Skeletal muscle tissue (tissue), 4 donors: ENCODE measurements around the gene CHMP1A. TPM values are rescaled to one million over a fixed set of nuclear protein-coding genes. Genes with fewer than 3 reads are reported as not detected.
"Not testable (repeated sequence)": the region's sequence is repeated elsewhere in the genome, so short reads cannot be mapped to it uniquely, and the experiment has no call there.

ENCODE experiments used
- H3K27ac ChIP-seq: one replicate; pipeline ENCODE4 v1.7.0; 2013; ENCODE audit warnings: mild to moderate bottlenecking, low read depth, low read length, inconsistent platforms
- H3K27me3 ChIP-seq, 3 donors: one replicate each; pipeline ENCODE4 v1.7.0; 2013; ENCODE audit warnings: low read length in 3 of 3; ENCODE audit not compliant: control insufficient read depth in 3 of 3, insufficient read depth in 3 of 3
- H3K36me3 ChIP-seq, 3 donors: one replicate each; pipeline ENCODE4 v1.7.0; 2013; ENCODE audit warnings: low read length in 3 of 3; ENCODE audit not compliant: control insufficient read depth in 3 of 3, insufficient read depth in 3 of 3
- H3K4me1 ChIP-seq, 3 donors: one replicate each; pipeline ENCODE4 v1.7.0; 2013; ENCODE audit warnings: low read length in 3 of 3, mild to moderate bottlenecking in 3 of 3; ENCODE audit not compliant: control insufficient read depth in 3 of 3, insufficient read depth in 3 of 3
- H3K4me3 ChIP-seq, 3 donors: one replicate each; pipeline ENCODE4 v1.7.0; 2013; ENCODE audit warnings: low read length in 3 of 3
- H3K9ac ChIP-seq, 3 donors: one replicate each; pipeline ENCODE4 v1.7.0; 2013; ENCODE audit warnings: low read length in 3 of 3, mild to moderate bottlenecking in 3 of 3, moderate library complexity in 2 of 3, low read depth in 1 of 3
- H3K9me3 ChIP-seq, 3 donors: one replicate each; pipeline ENCODE4 v1.7.0; 2013; ENCODE audit warnings: low read length in 3 of 3; ENCODE audit not compliant: control insufficient read depth in 3 of 3
- total RNA-seq: library from RNA; depleted of rRNA; stranded (reverse); fragments of >200 nt; gene quantifications from one replicate; pipeline ENCODE4 v1.2.3, GENCODE V29; 2014
- donor health status: Osteomylitis.

CHMP1A gene
- 40.2 TPM for total RNA-seq

DNA sequence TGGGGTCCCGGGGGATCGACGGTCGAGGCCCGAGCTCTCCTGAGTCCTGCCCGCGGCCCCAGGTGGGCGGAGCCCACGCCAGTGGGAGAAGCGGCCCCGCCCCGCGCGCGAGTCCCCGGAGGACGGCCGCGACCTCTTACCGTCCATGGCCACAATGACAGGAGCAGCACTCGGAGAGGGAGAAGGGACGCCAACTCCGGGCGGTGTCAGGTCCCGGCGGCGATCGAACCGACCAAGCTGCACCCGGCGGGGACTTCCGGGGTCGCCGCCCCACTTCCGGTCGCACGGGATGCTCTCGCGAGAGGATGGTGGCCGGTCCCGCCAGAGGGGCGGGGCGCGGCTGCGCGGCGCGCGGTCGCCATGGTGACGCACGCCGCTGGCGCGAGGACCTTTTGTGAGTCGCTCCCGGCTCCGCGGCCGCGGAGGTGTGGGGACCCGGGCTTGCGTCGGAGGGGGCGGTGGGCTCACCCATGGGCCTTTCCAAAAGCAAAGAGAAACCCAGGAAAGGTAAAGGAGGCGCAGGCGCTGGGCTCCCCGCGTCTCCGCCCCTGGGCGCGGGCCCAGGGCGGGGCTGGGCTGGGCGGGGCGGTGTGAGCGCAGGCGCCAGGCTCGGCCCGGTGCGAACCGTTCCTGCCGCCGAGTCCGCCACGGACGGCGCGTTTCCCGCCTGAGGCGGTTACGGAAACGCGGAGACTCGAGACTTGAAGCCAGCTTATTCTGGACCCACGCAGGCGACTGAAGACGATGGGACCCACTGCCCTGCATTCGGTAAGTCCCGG lies at the start of gene CHMP1A, which contains the start of gene SPATA33:
CHMP1A (minus strand) TSS at position 267 of the 779 bp plus-strand sequence; CDS start at position 147, 120 bp downstream.
SPATA33 (plus strand) TSS at position 395 of the 779 bp plus-strand sequence; CDS start at position 471, 76 bp downstream.
- peaks cover 15 to 16% (median 15%) of the 10 kb centered on the region in 3 donors for H3K4me1 ChIP-seq
- H3K27ac ChIP-seq = peak within 1 kb of the TSS; percentile 73
- peaks cover 3 to 14% (median 13%) of the 10 kb centered on the region in 3 donors for H3K36me3 ChIP-seq
- H3K27me3 ChIP-seq = no peaks in the 10 kb centered on the region
- no peaks in the 10 kb centered on the region for H3K9me3 ChIP-seq
- H3K4me3 ChIP-seq = peak within 1 kb of the TSS; percentile 88 to 95 (median 92)
- peak within 1 kb of the TSS; percentile 90 for H3K9ac ChIP-seq

GRCh38 chr16:89706518-89707260 lies 49.2 kb upstream of the CHMP1A start:
- Histone ChIP-seq H3K4me1 (peaks cover 0 to 7% (median 2%) of the 10 kb centered on the region in 3 donors), H3K27me3 (peaks cover 10 to 21% (median 19%) of the 10 kb centered on the region in 3 donors), H3K9me3 (no peaks in the 10 kb centered on the region), H3K9ac (no peak overlapping the region), H3K4me3 (no peak overlapping the region), H3K27ac (no peak overlapping the region), H3K36me3 (peaks cover 0 to 4% (median 0%) of the 10 kb centered on the region in 3 donors)

DNA sequence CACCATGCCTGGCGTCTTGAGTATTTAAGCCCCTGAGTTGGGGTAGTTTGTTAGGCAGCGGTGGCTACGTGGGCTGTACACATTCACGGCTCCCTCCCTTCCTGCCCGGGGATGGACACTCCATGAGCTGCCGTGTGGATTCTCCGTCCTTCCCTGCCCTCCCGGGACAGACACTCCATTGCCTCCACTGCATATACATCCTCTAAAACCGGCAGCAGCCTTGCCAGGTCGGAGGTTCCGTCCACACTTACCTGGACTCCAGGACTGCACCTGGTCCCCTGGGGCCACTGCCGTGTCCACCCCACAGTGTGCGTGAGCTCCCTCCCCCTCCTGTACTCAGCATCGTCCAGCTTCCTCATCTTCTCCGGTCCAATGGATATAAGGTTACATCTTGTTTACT lies 47.5 kb upstream of the CHMP1A start:
- Histone ChIP-seq H3K9ac (no peak overlapping the region), H3K9me3 (no peaks in the 10 kb centered on the region), H3K4me1 (peaks cover 10 to 17% (median 14%) of the 10 kb centered on the region in 3 donors), H3K27ac (no peak overlapping the region), H3K27me3 (peaks cover 10 to 25% (median 21%) of the 10 kb centered on the region in 3 donors), H3K4me3 (no peak overlapping the region), H3K36me3 (peaks cover 0 to 4% (median 0%) of the 10 kb centered on the region in 3 donors)

DNA sequence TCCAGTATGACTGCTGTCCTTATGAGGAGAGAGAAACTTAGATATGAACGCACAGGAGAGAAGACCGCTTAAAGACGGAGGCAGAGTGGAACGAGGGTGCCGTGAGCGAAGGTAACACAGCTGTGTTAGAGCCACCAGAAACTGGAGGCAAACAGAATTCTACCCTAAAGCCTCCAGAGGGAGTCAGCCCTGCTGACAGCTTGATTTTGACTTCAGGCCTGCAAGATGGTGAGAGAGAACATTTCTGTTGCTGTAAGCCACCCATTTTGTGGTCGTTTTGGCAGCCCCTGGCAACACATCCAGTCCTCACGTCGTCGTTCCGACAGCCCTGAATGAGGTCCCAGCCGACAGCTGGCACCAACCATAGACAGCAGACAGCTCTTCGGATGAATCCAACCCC lies 46.8 kb upstream of the CHMP1A start:
- peaks cover 14 to 21% (median 19%) of the 10 kb centered on the region in 3 donors for H3K4me1 ChIP-seq
- no peak overlapping the region for H3K9ac ChIP-seq

GRCh38 chr16:89701425-89702406 lies 44.2 kb upstream of the CHMP1A start, which contains the start of gene SPATA2L:
Gene SPATA2L (minus strand): TSS chr16:89701705. CDS start chr16:89701232, 473 bp downstream.
- Histone ChIP-seq H3K4me1 (peaks cover 14 to 29% (median 25%) of the 10 kb centered on the region in 3 donors), H3K9ac (peak within 1 kb of the TSS in 2 of 3 donors; percentile 62 to 68), H3K9me3 (no peaks in the 10 kb centered on the region), H3K27ac (peak within 1 kb of the TSS; percentile 40), H3K36me3 (no peaks in the 10 kb centered on the region), H3K4me3 (peak within 1 kb of the TSS; percentile 62 to 73 (median 69)), H3K27me3 (peaks cover 10 to 25% (median 25%) of the 10 kb centered on the region in 3 donors)

More for the DNA sequence above, 46.8 kb upstream of the CHMP1A start:
- Histone ChIP-seq H3K9me3 (no peaks in the 10 kb centered on the region), H3K27ac (no peak overlapping the region), H3K27me3 (peaks cover 10 to 25% (median 21%) of the 10 kb centered on the region in 3 donors), H3K4me3 (no peak overlapping the region), H3K36me3 (peaks cover 0 to 4% (median 0%) of the 10 kb centered on the region in 3 donors)

GRCh38 chr16:89700649-89701424 lies 43.3 kb upstream of the CHMP1A start:
- Histone ChIP-seq H3K27me3 (peaks cover 10 to 25% (median 25%) of the 10 kb centered on the region in 3 donors), H3K4me1 (peaks cover 14 to 29% (median 23%) of the 10 kb centered on the region in 3 donors), H3K4me3 (peak overlapping the region; percentile 62 to 73 (median 69)), H3K27ac (peak overlapping the region; percentile 40), H3K9me3 (no peaks in the 10 kb centered on the region), H3K36me3 (no peaks in the 10 kb centered on the region), H3K9ac (peak overlapping the region in 2 of 3 donors; percentile 62 to 68)

DNA sequence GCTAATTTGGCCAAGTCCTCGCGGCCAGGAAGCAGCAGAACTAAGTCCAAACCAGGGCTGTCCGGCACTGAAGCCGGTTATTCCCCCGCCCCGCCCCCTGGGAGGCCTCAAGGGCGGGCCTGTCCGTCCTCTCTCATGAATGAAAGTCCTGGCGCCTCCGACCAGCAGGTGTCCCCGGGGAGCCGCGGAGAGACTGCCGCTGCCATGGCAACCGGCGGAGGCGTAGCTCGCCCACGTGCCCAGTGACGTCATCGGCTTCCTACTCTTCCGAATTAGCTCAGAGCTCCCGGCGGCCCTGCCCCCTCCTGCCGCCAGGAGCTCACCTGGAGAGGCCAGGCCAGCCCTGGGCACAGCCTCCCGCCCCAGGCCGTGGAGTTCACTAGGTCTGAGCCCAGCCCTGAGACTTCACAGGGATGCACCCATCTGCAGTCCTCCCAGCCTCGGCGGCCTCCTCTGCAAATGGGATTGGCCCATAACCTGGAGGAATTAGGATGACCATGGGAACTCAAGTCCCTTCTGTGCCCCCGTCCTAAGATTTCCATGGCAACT lies 42.7 kb upstream of the CHMP1A start:
- Histone ChIP-seq H3K9me3 (no peaks in the 10 kb centered on the region), H3K4me1 (peaks cover 14 to 29% (median 23%) of the 10 kb centered on the region in 3 donors), H3K27me3 (peaks cover 10 to 25% (median 24%) of the 10 kb centered on the region in 3 donors), H3K4me3 (peak overlapping the region; percentile 62 to 73 (median 69)), H3K36me3 (peaks cover 0 to 4% (median 3%) of the 10 kb centered on the region in 3 donors), H3K27ac (peak overlapping the region; percentile 40), H3K9ac (peak overlapping the region in 2 of 3 donors; percentile 47 to 62)

DNA sequence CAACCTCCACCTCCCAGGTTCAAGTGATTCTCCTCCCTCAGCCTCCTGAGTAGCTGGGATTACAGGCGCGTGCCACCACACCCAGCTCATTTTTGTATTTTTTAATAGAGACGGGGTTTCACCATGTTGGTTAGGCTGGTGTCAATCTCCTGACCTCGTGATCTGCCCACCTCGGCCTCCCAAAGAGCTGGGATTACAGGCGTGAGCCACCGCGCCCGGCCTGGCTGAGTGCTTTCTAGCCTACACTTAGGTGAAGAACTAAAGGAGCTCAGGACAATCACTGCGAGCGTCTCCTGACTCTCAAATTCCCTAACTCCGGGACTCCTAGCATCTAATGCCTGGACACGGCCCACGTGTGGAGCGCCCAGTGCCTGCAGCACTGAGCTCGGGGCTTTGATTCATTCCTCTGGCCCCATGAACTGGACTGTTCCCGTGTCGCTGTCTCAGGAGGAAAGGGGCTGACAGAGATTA lies 42.2 kb upstream of the CHMP1A start:
- not testable (repeated sequence) for H3K27ac ChIP-seq, H3K9me3 ChIP-seq, H3K36me3 ChIP-seq
- Histone ChIP-seq H3K9ac (peak overlapping the region in 1 of 3 donors; percentile 47), H3K27me3 (peaks cover 6 to 19% (median 19%) of the 10 kb centered on the region in 3 donors), H3K4me1 (peaks cover 14 to 29% (median 23%) of the 10 kb centered on the region in 3 donors), H3K4me3 (peak overlapping the region in 2 of 3 donors; percentile 69 to 73)
